GM18519 (cell line): Measurements from ENCODE around the gene JRKL.
"Not testable (repeated sequence)": the region's sequence is repeated elsewhere in the genome, so short reads cannot be mapped to it uniquely, and the experiment has no call there.

ENCODE experiments used
- ATAC-seq: cut with Tn5 transposase; IDR thresholded peaks from one replicate; pipeline ENCODE4 v1.9.1; 2021; ENCODE audit warnings: mild to moderate bottlenecking, moderate library complexity; ENCODE audit not compliant: unreplicated experiment, low FRiP score

JRKL gene

DNA sequence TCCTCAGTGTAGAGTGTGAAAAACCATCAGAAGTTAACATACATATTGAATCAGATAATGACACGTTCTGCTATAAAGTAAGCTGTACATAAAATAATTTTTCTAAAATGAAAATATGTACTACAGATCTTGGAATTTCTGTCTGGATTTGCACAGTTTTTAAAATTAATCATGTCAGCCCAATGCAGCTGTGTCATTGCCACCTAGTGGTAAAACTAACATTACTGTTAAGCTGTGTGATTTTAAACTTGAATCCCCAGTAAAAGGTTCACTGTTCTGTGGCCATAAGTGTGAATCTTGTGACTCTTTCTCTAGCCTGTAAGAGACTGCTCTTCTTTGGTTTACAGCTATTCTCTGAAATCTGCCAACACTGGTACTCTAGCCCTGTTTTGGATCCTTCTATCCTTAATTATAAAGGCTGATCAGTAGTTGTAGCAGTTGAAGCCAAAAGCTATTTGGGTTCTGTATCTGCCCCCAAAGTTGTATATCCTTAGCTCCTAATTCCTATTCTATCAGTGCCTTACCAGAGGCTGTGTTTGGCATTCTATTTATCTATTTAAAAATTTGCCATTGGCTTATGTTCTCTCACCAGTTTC lies 4.0 kb downstream of the JRKL start:
- peak; percentile 25 for ATAC-seq

DNA sequence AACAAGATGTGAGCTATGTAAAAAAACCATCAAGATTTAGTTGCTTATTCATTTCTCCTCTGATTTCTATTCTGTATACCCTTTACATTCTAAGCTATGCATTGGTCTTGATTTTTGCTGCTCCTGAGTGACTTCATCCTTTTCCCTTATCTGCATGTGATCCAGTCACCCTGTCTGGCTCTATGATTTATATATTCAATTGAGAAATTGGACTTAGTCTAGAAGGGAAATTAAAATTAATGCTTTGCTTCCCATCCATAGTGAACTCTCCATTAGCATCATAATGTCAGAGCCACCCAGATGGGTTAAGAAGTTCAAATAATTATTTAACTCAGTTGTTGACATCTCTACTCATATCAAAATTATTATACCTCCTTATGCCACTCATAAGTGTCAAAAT lies 5.0 kb downstream of the JRKL start:
- ATAC-seq, result no peak

DNA sequence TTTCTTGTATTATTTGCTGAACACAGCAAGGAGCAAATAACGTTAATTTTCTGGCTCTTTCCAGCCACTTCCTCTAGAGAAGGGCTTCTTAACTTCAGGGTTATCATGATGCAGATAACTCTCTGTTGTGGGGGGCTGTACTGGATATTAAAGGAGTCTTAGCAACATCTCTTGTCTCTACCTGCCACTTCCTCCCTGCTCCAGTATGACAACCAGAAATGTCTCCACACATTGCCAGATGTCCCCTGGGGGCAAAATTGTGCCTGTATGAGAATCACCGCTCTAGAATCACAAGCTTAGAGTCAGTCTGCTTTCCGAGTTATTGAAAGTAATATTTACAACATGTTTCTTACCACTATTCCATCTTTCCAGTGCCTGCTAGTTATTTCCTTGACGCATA lies 6.8 kb downstream of the JRKL start:
- no peak for ATAC-seq

DNA sequence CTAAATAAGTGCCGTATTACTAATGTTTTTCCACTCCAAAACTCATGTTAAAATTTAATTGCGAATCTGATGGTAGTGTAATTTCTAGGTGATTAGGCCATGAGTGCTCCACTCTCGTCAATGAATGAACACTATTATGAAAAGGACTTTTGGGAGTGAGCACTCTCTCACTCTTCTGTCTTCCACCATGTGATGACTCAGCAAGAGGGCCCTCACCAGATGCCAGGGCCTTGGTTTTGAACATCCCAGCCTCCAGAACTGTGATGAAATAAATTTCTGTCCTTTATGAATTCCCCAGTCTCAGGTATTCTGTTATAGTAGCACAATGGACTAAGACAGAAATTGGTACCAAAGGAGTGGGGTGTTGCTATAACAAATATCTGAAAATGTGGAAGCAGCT lies 8.1 kb downstream of the JRKL start:
- ATAC-seq, result no peak

DNA sequence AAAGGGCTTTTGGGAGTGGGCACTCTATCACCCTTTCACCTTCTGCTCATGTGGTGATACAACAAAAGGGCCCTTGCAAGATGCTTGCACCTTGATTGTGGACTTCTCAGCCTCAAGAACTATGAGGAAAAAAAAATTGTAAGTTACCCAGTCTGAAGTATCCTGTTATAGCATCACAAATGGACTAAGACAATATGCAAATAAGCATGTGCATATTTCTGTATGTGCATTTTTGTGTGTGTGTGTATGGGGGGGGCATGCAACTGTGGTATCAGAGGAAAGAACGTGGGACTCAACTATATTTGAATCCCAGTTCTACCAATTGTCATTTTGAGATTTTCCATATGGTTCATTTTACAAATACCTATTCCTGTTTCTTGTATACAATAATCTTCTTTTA lies 10.9 kb downstream of the JRKL start:
- no peak for ATAC-seq

DNA sequence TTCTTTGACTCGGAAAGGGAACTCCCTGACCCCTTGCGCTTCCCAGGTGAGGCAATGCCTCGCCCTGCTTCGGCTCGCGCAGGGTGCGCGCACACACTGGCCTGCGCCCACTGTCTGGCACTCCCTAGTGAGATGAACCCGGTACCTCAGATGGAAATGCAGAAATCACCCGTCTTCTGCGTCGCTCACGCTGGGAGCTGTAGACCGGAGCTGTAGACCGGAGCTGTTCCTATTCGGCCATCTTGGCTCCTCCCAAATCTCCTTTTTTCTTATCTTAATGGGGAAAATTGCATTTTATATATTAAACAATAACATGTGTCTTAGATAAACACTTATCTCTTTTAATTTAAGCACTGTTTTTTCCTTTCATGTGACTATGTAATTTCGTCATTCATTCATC lies 21.6 kb downstream of the JRKL start:
- ATAC-seq, result not testable (repeated sequence)

DNA sequence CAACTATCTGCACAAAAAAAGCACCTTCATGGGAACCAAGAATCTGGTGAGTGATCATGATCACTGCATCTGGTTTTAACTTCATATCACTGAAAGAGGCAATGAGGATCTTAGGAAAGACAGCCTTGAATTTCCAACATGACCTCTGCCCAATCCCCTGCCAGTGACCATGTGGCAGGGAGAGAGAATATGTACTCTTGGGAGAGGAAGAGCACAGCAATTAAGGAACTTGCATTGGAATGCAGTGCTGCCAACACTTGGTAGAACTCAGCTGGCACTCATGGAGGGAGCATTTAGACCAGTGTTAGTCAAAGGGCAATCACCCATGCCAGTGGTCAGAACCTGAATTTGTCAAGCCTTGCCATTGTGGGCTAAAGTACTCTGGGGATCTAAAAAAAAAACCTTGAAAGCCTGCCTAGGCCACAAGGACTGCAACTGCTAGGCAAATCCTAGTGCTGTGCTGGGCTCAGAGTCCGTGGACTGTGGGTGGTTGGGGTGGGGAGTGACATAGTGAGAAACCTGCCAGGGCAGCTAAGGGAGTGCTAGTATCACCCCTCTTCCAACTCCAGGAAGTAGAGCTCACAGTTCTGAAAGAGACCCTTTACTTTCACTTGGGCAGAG lies 23.1 kb downstream of the JRKL start:
- no peak for ATAC-seq

DNA sequence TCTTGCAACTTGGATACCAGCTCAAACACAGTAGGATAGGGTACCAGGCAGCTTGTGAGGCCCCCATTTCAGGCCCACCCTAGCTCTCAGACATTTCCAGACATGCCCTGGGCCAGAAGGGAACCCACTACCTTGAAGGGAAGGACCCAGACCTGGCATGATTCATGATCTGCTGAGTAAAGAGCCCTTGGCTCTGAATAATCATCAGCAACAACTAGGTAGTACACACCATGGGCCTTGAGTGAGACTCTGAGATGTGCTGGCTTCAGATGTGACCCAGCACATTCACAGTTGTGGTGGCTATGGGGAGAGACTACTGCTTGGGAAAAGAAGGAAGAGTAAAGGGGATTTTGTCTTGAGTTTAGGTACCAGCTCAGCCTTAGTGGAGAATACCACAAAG lies 23.6 kb downstream of the JRKL start:
- no peak for ATAC-seq

DNA sequence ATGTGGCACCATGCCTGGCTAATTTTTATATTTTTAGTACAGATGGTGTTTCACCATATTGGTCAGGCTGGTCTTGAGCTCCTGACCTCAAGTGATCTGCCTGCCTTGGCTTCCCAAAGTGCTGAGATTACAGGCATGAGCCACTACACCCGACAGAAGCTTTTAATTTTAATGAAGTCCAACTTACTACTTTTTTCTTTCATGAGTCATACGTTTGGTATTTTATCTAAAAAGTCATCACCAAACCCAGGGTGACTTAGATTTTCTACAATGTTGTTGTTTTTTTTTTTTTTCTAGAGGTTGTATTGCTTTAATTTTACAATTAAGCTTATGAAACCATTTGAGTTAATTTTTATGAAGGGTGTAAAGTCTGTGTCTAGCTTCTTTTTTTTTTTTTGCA lies 34.9 kb downstream of the JRKL start:
- no peak for ATAC-seq

DNA sequence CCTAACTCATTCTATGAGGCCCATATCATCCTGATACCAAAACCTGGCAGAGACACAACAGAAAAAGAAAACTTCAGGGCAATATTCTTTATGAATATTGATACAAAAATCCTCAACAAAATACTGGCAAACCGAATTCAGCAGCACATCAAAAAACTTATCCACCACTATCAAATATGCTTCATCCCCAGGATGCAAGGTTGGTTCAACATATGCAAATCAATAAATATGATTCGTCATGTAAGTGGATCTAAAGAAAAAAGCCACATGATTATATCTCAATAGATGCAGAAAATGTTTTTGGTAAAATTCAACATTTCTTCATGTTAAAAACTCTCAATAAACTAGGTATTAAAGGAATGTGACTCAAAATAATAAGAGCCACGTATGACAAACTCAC lies 40.9 kb downstream of the JRKL start:
- ATAC-seq, result no peak

DNA sequence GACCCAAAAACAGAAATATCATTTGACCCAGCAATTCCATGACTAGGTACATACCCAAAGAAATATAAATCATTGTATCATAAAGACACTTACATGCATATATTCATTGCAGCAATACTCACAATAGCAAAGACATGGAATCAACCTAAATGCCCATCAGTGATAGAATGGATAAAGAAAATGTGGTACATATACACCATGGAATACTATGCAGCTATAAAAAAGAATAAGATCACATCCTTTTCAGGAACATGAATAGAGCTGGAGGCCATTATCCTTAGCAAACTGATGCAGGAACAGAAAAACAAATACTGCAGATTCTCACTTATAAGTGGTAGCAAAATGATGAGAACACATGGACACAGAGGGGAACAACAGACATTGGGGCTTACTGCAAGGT lies 42.8 kb downstream of the JRKL start:
- not testable (repeated sequence) for ATAC-seq
